ENCODE results near the gene MX2.
"Not testable (repeated sequence)": the region's sequence is repeated elsewhere in the genome, so short reads cannot be mapped to it uniquely, and the experiment has no call there.

Gene MX2

GRCh38 chr21:41333752-41334151 is 28.1 kb upstream of the MX2 start:
- DNase-seq (ENCODE audit: low read depth in 1 of 2, low spot score in 1 of 2), result no peak

DNA sequence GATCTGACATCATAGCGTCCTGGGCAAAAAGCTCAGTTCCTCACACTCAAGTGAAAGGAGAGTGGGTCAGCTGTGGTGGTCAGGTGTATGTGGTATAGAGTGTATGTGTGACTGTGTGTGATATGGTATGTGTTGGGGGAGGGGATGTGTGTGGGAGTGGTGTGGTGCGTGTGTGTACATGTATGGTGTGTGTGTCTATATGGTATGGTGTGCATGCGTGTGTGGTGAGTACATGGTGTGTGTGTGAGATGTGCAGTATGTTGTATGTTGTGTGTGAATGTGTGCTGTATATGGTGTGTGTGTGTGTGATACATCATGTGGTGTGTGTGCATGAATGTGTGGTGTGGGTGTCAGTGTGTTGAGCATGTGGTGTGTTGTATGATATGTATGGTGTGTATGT is 24.3 kb upstream of the MX2 start:
- DNase-seq (ENCODE audit: low read depth in 1 of 2, low spot score in 1 of 2), result no peak

DNA sequence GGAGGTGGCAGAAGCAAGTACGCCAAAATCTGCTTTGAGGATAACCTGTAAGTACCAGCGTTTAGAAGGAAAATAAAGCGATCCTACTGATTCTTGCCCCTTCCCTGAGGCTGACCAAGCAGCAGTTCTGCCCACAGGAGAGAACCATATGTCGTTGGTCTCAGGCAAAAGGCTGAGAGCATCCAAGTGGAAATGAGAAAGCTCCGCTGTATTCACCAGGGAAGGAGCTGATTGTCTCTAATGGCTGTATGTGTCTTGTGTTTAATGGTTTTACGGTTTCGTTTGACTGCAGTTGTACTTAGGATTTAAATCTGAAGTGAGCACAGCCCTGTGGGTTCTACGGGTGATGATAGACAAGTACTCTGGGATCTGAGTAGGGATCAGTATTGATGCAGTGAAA is 23.4 kb upstream of the MX2 start:
- no peak for DNase-seq (ENCODE audit: low read depth in 1 of 2, low spot score in 1 of 2)

GRCh38 chr21:41342035-41342434 is 19.8 kb upstream of the MX2 start:
- no peak for DNase-seq (ENCODE audit: low read depth in 1 of 2, low spot score in 1 of 2)

GRCh38 chr21:41344146-41344545 is 17.7 kb upstream of the MX2 start:
- DNase-seq (ENCODE audit: low read depth in 1 of 2, low spot score in 1 of 2), result no peak

- DNase-seq (ENCODE audit: low read depth in 1 of 2, low spot score in 1 of 2), result no peak
These were observed 16.5 kb upstream of the MX2 start for GRCh38 chr21:41345356-41345755.

DNA sequence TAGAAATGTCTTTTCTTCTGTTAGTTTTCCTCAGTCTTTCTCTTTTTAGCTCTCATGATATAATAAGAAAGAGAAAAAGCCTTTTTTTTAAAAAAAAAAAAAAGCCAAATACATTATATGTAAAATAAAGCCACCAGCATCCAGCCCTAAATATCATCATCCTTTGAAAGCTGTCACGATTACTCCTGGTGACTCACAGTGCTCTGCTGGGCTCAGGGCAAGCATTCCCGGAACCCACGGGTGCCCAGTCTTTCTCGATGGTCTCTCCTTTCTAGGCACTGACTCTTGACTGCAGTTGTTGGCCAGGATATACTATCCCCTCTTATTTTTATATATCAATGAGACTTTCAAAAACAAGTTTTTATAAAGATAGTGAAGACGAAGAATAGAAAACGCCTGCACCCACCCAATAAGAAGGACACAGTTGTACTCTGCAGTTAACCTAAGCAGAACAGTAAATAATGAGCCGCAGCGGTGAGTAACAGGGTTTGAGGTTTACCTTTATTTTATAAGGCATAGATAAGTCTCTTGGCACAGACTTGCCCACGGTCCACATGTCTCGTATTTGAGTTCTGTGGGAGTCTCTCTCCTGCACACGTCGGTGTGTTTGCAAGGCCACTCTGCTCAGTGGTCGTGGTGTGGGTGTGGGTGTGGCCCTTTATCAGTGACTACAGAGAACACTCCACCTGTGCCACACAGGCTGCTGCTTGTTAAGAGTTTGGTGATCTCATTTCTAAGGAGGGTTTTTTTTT is 15.7 kb upstream of the MX2 start:
- DNase-seq (ENCODE audit: low read depth in 1 of 2, low spot score in 1 of 2), result no peak

- DNase-seq (ENCODE audit: low read depth in 1 of 2, low spot score in 1 of 2), result no peak
These were observed 15.1 kb upstream of the MX2 start for GRCh38 chr21:41346758-41347157.

DNA sequence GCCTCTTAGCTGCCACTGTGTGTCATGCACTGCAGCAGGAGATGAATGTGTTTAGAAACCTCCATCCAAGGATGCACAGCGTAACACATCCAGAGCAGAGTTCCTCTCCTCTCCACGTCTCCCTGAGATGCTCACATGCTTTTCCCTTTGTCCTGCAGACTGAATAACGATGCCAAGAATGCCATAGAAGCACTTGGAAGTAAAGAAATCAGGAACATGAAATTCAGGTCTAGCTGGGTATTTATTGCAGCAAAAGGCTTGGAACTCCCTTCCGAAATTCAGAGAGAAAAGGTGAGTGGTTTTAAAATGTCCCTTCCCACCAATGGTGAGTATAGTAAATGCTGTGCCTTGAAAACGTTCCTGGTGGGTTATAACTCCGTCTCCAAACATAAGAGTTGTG is 13.4 kb upstream of the MX2 start:
- DNase-seq (ENCODE audit: low read depth in 1 of 2, low spot score in 1 of 2), result no peak

GRCh38 chr21:41349126-41349525 is 12.7 kb upstream of the MX2 start:
- DNase-seq (ENCODE audit: low read depth in 1 of 2, low spot score in 1 of 2), result no peak

DNA sequence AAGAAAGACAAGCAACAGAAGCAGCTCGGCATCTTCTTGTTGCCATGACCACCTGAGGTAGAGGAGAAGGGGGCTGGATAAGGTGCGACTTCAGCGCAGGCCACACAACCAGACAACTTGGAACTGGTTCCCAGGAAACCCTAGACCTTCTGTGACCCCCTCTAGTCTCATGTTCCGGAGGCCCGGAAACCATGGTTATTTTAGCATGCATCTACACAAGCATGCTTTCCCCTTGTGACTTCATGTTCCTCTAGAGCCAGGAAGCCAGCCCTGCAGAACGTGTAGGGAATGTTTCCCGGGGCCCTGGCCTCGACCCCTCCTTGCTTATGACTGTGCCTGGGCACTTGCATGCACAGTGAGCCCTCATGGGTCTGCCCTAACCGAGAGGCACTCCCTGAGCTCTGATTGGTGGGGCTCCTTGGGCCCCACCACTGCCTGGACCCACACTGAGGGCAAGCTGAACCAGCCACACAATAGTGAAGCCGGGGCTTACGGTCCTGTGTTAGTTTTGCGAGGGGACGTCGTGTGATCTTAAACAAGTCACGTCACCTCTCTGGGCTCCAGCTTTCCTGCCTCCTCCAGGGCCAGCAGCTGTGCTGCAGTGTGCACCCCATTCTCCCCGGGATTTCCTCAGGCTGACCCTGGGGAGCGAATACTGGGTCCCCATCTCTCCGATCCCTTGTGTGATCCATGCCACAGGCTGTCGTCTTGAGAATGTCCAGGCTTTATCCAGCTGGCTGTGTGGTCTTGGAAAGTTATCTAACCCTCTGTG is 12.0 kb upstream of the MX2 start:
- no peak for DNase-seq (ENCODE audit: low read depth in 1 of 2, low spot score in 1 of 2)

GRCh38 chr21:41350436-41351155 is 11.2 kb upstream of the MX2 start:
- no peak for DNase-seq (ENCODE audit: low read depth in 1 of 2, low spot score in 1 of 2)

DNA sequence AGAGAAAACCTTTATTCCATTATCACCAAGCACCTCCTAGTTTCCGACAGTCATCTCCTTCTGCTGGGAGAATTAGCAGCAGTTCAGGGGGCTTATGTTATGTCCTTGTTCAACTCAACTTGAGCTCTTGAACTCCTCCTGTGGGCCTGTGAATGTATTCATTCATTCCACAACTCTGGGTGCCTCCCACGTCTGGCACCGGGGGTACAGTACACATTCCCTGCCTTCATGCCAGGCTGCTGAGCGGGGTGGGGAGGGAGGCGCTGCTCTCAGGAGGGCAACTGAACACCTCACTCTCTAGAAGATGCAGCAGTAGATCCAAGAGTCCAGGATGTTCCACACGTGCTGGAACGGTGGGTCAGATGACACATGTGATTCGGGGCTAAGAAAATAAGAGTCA is 4.3 kb upstream of the MX2 start:
- DNase-seq (ENCODE audit: low read depth in 1 of 2, low spot score in 1 of 2), result no peak

GRCh38 chr21:41358193-41359166 is 3.3 kb upstream of the MX2 start:
- no peak for DNase-seq (ENCODE audit: low read depth in 1 of 2, low spot score in 1 of 2)

GRCh38 chr21:41359286-41359685 is 2.5 kb upstream of the MX2 start:
- no peak for DNase-seq (ENCODE audit: low read depth in 1 of 2, low spot score in 1 of 2)

DNA sequence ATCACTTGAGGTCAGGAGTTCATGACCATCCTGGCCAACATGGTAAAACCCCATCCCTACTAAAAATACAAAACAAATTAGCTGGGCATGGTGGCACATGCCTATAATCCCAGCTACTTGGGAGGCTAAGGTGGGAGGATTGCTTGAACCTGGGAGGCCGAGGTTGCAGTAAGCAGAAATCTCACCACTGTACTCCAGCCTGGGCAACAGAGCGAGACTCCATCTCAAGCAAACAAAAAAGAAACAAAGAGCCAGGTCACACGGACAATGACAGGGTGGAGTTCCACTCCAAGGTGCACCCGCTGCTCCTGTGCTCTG is 2.1 kb upstream of the MX2 start:
- not testable (repeated sequence) for DNase-seq (ENCODE audit: low read depth in 1 of 2, low spot score in 1 of 2)

DNA sequence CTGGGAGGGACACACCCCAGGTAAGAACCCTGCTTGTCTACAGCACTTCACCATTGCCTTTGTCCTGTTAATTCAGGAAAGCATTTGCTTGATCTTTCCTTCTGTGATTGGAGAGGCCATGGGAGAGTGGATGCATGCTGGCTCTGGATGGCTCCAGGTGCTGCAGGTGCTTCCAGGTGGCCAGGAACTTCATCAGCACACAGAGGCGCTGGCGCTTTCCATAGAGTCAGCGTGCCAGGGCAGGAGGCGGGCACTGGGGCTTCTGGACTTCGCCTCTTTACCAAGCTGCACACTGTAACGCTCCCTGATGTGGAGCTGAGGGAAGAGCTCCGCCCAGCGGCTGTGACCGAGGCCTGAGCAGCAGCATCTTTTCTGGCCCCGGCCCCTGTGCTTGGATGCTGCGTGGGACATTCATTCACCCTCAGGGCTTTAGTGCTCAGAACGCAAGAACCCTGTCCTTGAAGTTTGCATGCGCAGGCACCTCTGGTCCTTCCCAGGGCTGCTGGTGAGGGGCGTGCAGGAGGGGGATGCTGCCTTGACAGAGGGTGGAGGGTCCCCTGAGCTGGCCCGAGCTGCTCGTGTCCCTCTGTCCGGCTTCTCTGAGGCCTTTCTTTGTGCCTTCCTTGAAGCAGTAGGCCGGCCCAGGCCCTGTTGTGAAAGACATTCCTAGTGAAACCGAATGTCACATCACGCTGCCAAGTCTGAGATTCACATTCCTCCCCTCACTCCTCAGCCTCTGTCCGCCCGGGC is 1.6 kb upstream of the MX2 start:
- DNase-seq (ENCODE audit: low read depth in 1 of 2, low spot score in 1 of 2), result no peak

- DNase-seq (ENCODE audit: low read depth in 1 of 2, low spot score in 1 of 2), result no peak
These were observed 608 bp upstream of the MX2 start for GRCh38 chr21:41361053-41361785.

DNA sequence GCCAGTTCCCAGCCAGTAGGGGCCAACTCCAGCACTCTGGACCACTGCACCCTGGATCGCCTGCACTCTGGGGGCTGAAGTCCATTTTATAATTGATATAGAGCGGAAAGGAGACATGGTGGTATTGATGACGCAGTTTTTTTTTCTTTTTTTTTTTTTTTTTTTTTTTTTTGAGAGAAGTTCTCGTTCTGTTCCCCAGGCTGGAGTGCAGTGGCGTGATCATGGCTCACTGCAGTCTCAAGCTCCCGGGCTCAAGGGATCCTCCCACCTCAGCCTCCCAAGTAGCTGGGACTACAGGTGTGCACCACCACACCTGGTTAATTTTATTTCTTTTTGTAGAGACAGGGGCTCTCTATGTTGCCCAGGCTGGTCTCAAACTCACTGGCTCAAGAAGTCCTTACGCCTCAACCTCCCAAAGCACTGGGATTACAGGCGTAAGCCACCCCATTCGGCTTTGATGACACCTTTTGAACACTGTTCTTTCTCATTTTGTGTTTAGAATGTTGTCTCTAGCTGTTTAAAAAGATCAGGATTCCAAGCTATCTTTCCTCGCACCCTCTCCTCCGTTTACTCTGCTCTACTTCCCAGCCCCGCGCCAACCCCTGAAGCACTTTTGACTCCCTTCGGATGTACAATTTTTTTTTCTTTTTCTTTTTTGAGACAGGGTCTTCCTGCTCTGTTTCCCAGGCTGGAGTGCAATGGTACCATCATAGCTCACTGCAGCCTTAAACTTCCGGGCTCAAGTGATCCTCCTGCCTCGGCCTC is 960 bp downstream of the MX2 start:
- no peak for DNase-seq (ENCODE audit: low read depth in 1 of 2, low spot score in 1 of 2)

All from activated CD4-positive, alpha-beta T cell treated with anti-CD3 and anti-CD28 coated beads, Interleukin-2, amount 50 U/mL, for 24 hours (primary cell).